Stimulated activated CD8-positive, alpha-beta memory T cell treated with anti-CD3 and anti-CD28 coated beads, Interleukin-4, amount 100 ng/mL, for 24 hours (primary cell): ENCODE data around the gene LTB4R.
A peak's percentile ranks its signal among the peaks of the same experiment; 100 is the strongest.
"Not testable (repeated sequence)": the region's sequence is repeated elsewhere in the genome, so short reads cannot be mapped to it uniquely, and the experiment has no call there.

Experiments used
- DNase-seq: peaks from one replicate; pipeline ENCODE4 v3.0.0-alpha.2; 2020; ENCODE audit warnings: low read depth

Gene LTB4R

GRCh38 chr14:24343795-24344660, 32.7 kb downstream of the LTB4R start:
- no peak for DNase-seq

DNA sequence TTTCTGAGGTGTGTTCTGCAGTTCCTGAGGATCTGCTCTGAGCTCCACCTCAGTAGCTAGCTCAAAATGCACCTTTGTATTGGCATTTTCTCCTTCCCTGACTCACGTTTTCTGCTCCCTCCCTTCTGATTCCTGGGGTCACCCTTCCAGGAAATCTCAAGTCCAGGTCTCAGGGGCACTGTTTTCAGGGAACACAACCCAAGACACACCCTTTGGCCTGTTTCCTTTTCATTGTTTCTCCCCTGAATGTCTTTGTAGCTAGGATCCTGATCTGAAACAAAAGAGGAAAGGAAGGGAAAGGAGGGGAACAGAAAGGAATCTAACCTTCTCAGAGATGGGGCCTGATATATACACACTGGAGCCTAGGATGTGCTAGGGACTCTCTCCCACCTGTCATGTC, 35.8 kb downstream of the LTB4R start:
- DNase-seq: no peak

DNA sequence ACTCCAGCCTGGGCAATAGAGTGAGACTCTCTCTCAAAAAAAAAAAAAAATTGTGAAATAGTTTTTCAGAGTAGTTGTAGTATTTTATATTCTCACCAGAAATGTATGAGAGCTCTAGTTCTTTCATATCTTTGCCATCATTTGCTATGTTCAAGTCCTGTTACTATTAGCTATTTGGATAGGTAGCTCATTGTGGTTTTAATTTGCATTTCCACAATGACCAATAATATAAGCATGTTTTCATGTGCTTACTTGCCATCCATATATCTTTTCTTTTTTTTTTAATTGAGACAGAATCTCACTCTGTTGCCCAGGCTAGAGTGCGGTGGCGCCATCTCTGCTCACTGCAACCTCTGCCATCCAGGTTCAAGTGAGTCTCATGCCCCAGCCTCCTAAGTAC, 36.9 kb downstream of the LTB4R start:
- DNase-seq: no peak

- no peak for DNase-seq
Measured at GRCh38 chr14:24349742-24350141, 38.4 kb downstream of the LTB4R start.

GRCh38 chr14:24351517-24351916, 40.2 kb downstream of the LTB4R start:
- no peak for DNase-seq

DNA sequence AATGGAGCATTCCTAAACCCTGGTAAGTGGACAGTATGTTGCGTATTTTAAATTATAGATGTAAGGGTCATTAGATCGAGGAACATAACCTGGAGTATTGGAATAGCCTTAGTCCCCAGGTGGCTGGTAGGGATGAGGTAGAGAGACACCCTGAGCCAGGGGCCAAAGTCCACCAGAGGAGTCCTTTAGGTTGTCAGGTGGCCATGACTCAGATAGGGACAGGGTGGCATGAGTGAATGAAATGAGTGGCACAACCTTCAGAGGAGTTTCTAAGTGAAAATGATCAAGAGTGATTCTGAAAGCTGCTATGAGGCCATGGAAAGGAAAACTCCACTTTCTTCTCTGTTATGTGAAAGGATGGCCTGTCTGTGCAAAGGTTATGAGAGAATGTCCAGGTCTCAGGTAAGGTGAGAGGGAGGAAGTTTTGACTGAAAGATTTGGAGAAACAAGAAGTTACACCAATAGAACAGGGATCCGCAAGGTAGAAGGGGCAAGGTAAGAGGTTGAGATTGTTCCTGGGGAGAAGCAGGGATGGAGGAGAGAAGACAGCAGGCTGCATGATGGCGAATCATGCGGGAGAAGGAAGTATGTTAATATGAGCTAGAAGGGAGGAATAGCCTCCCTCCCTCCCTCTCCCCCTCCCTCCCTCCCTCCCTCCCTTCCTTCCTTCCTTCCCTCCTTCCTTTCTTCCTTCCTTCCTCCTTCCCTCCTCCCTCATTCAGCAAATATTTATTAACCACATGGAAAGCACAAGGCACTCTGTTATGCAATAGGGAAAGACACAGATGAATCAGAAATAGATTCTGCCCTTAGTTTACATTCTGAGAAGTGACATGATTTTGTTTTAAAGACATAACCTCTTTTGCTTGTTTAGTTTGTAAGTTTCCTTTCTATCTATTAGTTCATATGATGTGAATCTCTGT, 42.5 kb downstream of the LTB4R start:
- no peak for DNase-seq

GRCh38 chr14:24354482-24354825, 43.2 kb downstream of the LTB4R start:
- DNase-seq: not testable (repeated sequence)

GRCh38 chr14:24355009-24355408, 43.7 kb downstream of the LTB4R start:
- no peak for DNase-seq

DNA sequence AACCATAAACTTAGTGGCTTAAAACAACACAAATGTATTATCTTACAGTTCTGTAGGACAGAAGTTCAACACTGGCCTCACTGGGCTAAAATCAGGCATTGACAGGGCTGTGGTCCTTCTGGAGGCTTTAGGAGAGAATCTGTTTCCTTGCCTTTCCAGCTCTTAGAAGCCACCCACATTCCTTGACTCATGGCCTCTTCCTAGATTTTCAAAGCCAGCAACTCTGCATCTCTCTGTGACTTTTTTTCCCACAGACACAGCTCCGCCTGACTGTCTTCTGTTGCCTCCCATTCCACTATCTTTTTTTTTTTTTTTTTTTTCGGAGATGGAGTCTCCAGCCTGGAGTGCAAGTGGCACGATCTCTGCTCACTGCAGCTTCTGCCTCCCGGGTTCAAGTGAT, 44.9 kb downstream of the LTB4R start:
- DNase-seq: no peak

GRCh38 chr14:24360281-24360680, 49.0 kb downstream of the LTB4R start:
- DNase-seq: no peak

DNA sequence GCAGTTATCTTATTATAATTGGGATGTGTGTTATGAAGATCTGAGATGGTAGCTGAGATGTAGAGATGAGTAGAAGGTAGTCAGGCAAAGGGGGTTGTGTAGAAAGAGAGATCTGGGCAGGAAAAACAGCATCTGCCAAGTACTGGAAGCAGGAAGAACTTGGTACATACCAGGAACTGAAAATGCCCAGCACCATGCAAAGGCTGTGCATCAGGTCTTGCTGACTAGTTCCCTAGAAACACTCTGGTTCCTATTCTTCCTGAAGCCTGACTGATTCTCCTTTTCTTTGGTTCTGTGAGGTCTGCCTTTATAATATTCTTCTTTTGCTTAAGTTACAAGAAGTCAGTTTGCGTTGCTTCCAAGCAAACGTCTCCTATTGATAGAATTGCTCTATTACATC, 50.0 kb downstream of the LTB4R start:
- DNase-seq: no peak

DNA sequence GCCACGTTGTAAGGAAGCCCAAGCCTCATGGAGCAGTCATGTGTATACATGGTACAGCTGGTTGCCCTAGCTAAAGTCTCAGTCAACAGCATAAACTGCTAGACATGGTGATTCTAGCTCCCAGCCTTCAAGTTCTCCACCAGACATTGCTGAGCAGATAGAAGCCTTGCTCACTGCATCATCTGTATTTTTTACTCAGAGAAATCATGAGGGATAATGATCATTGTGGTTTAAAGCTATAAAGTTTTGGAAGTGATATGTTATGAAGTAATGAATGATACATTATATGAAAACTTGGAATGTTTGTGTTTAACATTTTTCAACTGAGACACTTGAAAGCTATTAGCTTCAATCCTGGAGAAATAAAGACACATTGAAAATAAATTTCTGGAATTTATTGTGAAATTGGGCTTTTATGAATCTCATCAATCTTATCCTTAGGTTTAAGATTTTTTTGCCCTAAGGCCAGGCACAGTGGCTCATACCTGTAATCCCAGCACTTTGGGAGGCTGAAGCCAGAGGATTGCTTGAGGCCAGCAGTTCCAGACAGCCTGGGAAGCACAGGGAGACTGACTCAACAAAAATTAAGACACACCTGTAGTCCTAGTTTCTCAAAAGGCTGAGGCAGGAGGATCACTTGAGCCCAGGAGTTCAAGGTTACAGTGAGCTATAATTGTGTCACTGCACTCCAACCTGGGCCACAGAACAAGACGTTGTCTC, 51.1 kb downstream of the LTB4R start:
- DNase-seq: no peak

GRCh38 chr14:24363401-24363800, 52.1 kb downstream of the LTB4R start:
- no peak for DNase-seq

GRCh38 chr14:24364841-24365240, 53.5 kb downstream of the LTB4R start:
- no peak for DNase-seq

DNA sequence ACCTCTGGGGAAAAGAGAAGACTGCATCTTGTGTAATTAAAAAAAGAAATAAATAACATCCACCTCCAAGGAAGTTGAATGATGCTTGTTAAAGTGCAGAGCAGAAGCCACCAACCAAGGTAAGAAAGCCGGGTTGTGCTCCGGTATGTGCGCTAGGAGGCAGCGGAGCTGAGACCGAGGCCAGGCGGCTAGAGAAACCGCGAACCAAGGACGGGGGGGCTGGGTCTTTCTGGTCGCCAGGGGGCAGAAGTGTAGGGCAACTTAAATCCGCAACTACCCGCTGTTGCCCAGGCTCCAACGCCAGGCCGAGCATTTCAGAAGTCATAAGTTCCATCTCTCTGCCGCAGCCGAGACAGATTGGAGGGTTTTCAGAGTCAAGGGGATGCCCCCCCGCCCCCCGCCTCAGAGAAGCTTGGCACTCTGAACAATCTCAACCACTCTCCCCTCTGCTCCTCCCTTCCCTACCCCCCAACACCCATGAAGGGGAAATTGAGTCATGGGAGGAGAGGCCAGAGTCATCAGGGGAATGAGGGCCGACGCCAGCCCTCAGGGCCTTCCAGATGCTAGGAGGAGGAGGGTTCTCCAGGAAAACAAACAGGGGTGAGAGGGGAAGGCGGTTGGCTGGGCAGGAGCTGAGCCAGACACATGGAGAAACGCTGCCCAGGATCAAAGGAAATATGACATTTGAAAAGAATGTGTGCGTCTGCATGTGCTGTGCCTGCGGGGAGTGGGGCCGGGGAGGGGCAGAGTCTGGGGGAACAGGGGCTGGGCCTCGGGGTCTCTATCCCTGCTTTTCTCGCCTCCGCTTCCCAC, 54.5 kb downstream of the LTB4R start:
- DNase-seq: peak; percentile 58

- no peak for DNase-seq
Measured at GRCh38 chr14:24366413-24366720, 55.1 kb downstream of the LTB4R start.

DNA sequence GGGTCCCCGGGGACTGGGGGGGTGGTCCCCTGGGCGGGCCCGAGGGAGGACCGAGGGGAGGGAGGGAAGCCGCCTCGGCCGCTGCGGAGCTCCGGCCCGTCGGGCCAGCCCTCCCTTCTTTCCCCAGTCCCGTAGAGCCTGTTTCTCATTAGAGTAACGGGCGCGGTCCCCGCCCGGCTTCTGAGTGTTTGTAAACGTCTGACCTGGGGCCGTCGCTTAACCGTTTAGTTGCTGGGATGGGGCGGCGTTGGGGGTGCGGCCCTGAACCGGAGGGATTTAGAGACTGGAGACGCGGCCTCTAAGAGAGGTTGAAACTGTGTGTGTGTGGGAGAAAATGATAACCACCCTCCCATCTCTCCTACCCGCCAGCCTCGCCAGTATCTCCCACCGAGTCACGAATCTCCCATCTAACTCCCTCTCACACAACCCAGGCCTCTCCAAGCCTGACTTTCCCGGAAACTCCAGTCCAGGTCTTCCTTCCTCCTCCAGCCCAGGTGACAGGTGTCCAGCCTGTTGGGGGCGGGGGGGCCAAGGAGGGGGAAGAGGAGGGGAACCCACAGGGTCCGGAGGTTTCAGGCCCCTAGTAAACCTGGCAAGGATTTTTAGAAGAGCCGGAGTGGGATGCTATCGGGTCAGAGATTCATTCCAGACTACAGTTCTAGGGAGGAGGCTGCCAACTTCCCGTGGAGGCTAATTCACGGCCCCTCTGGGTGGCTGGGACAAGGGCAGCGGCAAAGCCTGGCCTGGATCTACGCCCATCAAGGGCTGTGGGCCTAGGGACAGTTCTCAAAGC, 55.6 kb downstream of the LTB4R start:
- DNase-seq: no peak
